T follicular helper cell (primary cell): ENCODE data around the gene RBM20.

Source experiments
- DNase-seq: peaks from one replicate; pipeline ENCODE4 v3.0.0-alpha.2; 2020; ENCODE audit warnings: low read depth

Gene RBM20

GRCh38 chr10:110811791-110812581 lies 167.8 kb downstream of the RBM20 start:
- no peak for DNase-seq

GRCh38 chr10:110812583-110812982 lies 168.4 kb downstream of the RBM20 start:
- no peak for DNase-seq

GRCh38 chr10:110813743-110814472 lies 169.8 kb downstream of the RBM20 start:
- DNase-seq, result no peak

GRCh38 chr10:110815354-110816004 lies 171.3 kb downstream of the RBM20 start:
- DNase-seq, result no peak

GRCh38 chr10:110817614-110818013 lies 173.5 kb downstream of the RBM20 start:
- DNase-seq, result no peak

GRCh38 chr10:110818311-110819256 lies 174.4 kb downstream of the RBM20 start:
- DNase-seq, result no peak

GRCh38 chr10:110820321-110820814 lies 176.2 kb downstream of the RBM20 start:
- no peak for DNase-seq

- DNase-seq, result no peak
These were observed 177.4 kb downstream of the RBM20 start for GRCh38 chr10:110821508-110821907.

GRCh38 chr10:110822035-110822711 lies 178.0 kb downstream of the RBM20 start:
- no peak for DNase-seq

GRCh38 chr10:110822712-110823311 lies 178.7 kb downstream of the RBM20 start:
- DNase-seq, result no peak

- no peak for DNase-seq
These were observed 180.0 kb downstream of the RBM20 start for GRCh38 chr10:110824152-110824441.

GRCh38 chr10:110824660-110825059 lies 180.5 kb downstream of the RBM20 start:
- no peak for DNase-seq

- DNase-seq, result no peak
These were observed 181.4 kb downstream of the RBM20 start for GRCh38 chr10:110825508-110825907.

GRCh38 chr10:110827410-110827809 lies 183.3 kb downstream of the RBM20 start:
- DNase-seq, result no peak

- DNase-seq, result no peak
These were observed 183.7 kb downstream of the RBM20 start for GRCh38 chr10:110827875-110828274.

GRCh38 chr10:110828525-110828924 lies 184.4 kb downstream of the RBM20 start:
- DNase-seq, result no peak

GRCh38 chr10:110829721-110830410 lies 185.7 kb downstream of the RBM20 start:
- DNase-seq, result no peak

- no peak for DNase-seq
These were observed 189.3 kb downstream of the RBM20 start for GRCh38 chr10:110833234-110833940.

- no peak for DNase-seq
These were observed 189.9 kb downstream of the RBM20 start for GRCh38 chr10:110833941-110834628.
